B cell (primary cell): ENCODE measurements around the gene CNOT4. TPM values are rescaled to one million over a fixed set of nuclear protein-coding genes. Genes with fewer than 3 reads are reported as not detected.

Experiments
- ATAC-seq: fragments of 200-7000 bp; cut with Tn5 transposase; one replicate; pipeline ENCODE4 v1.10.0; 2021; ENCODE audit warnings: low read depth, mild to moderate bottlenecking, moderate number of reproducible peaks, moderate library complexity
- CTCF ChIA-PET: fragments of 350-600 bp; sonication (Branson Sonifier 250); formaldehyde crosslinking; loops from one replicate; lab custom pipeline; 2021; ENCODE audit warnings: antibody characterized with exemption, inconsistent platforms; lab: Charles Lee
- POLR2A ChIA-PET: fragments of 350-600 bp; sonication (Branson Sonifier 250); formaldehyde crosslinking; loops from one replicate; lab custom pipeline; 2021; ENCODE audit warnings: antibody characterized with exemption; lab: Charles Lee
- DNase-seq: peaks from one replicate; pipeline ENCODE4 v3.0.0; 2013
- H2AFZ ChIP-seq: 2 replicates; pipeline ENCODE4 v1.6.1; 2012; ENCODE audit warnings: mild to moderate bottlenecking, low read depth, low read length; ENCODE audit not compliant: insufficient read depth, poor library complexity, severe bottlenecking
- H3K27ac ChIP-seq, 2 donors: 1 replicate in 1 of 2; 2 replicates in 1 of 2; pipeline ENCODE4 v1.5.1; 2012 to 2013; ENCODE audit warnings: low read length in 2 of 2, mild to moderate bottlenecking in 2 of 2, moderate library complexity in 1 of 2
- H3K27me3 ChIP-seq, 4 experiments: fragments of 200-600 bp in 1 of 4; sonication (generic) in 1 of 4; replicated peaks in 1 of 4; 1 replicate in 2 of 4; 2 replicates in 2 of 4; pipeline versions ENCODE4 v1.6.1 to v1.7.0; 2013 to 2016; ENCODE audit warnings: low read length in 3 of 4, mild to moderate bottlenecking in 2 of 4, mixed read lengths in 1 of 4, moderate library complexity in 1 of 4; ENCODE audit not compliant: insufficient read depth in 4 of 4, control insufficient read depth in 3 of 4; ENCODE audit errors: control extremely low read depth in 1 of 4
- H3K36me3 ChIP-seq, 2 experiments: replicated peaks in 1 of 2; 1 replicate in 1 of 2; 2 replicates in 1 of 2; pipeline versions ENCODE4 v1.6.1 to v1.7.1; 2013; ENCODE audit warnings: low read length in 1 of 2; ENCODE audit not compliant: insufficient read depth in 2 of 2, control insufficient read depth in 1 of 2; ENCODE audit errors: control extremely low read depth in 1 of 2, extremely low read depth in 1 of 2
- H3K4me1 ChIP-seq, 2 donors: fragments of 200-600 bp in 1 of 2; sonication (generic) in 1 of 2; 1 replicate in 1 of 2; 2 replicates in 1 of 2; pipeline versions ENCODE4 v1.5.1 to v1.6.1; 2013 to 2017; ENCODE audit warnings: low read length in 2 of 2; ENCODE audit not compliant: control insufficient read depth in 2 of 2, insufficient read depth in 2 of 2
- H3K4me2 ChIP-seq: replicated peaks from 2 replicates; pipeline ENCODE3; 2012; ENCODE audit warnings: mild to moderate bottlenecking, low read depth, low read length; ENCODE audit not compliant: poor library complexity, severe bottlenecking
- H3K4me3 ChIP-seq, 5 experiments: fragments of 200-600 bp in 1 of 5; sonication (generic) in 1 of 5; 1 replicate in 3 of 5; 2 replicates in 2 of 5; pipeline versions ENCODE4 v1.5.1 to v1.7.0; 2011 to 2016; ENCODE audit warnings: low read length in 4 of 5, mild to moderate bottlenecking in 4 of 5, low read depth in 2 of 5, control low read depth in 1 of 5, moderate library complexity in 1 of 5; ENCODE audit not compliant: insufficient read depth in 1 of 5; ENCODE audit errors: control extremely low read depth in 1 of 5, extremely low read depth in 1 of 5
- H3K79me2 ChIP-seq: fragments of 200-600 bp; sonication (generic); one replicate; pipeline ENCODE4 v1.6.0; 2016; ENCODE audit warnings: low read length; ENCODE audit not compliant: control insufficient read depth, insufficient read depth
- H3K9ac ChIP-seq: fragments of 200-600 bp; sonication (generic); 2 replicates; pipeline ENCODE4 v1.6.1; 2017; ENCODE audit warnings: mild to moderate bottlenecking, low read length, moderate library complexity
- H3K9me3 ChIP-seq, 3 donors: one replicate each; pipeline versions ENCODE4 v1.6.1 to v1.7.1; 2013; ENCODE audit warnings: low read length in 2 of 3; ENCODE audit not compliant: control insufficient read depth in 2 of 3, insufficient read depth in 1 of 3; ENCODE audit errors: control extremely low read depth in 1 of 3
- H4K20me1 ChIP-seq: 2 replicates; pipeline ENCODE4 v1.6.0; 2012; ENCODE audit warnings: mild to moderate bottlenecking, low read length; ENCODE audit not compliant: insufficient read depth, control insufficient read depth, poor library complexity, severe bottlenecking
- H3K27ac Mint-ChIP-seq: one replicate; pipeline ENCODE4 v1.8.0; 2021; ENCODE audit warnings: mixed read lengths
- H3K27me3 Mint-ChIP-seq: one replicate; pipeline ENCODE4 v1.8.0; 2021; ENCODE audit warnings: mixed read lengths
- H3K4me1 Mint-ChIP-seq: one replicate; pipeline ENCODE4 v1.8.0; 2021; ENCODE audit warnings: mixed read lengths
- H3K4me3 Mint-ChIP-seq: one replicate; pipeline ENCODE4 v1.8.0; 2021; ENCODE audit warnings: mixed read lengths
- H3K9me3 Mint-ChIP-seq: one replicate; pipeline ENCODE4 v1.8.0; 2022; ENCODE audit warnings: mixed read lengths; ENCODE audit not compliant: insufficient read depth
- EZH2 ChIP-seq: IDR thresholded peaks from 2 replicates; pipeline ENCODE4 v1.6.1; 2012; ENCODE audit warnings: borderline replicate concordance, low read depth, mild to moderate bottlenecking, moderate library complexity, low read length; ENCODE audit not compliant: insufficient read depth, poor library complexity, severe bottlenecking
- WGBS: methylation state at CpG from one replicate; pipeline ENCODE4 v1.1.5; 2013; ENCODE audit warnings: missing lambda C conversion rate; ENCODE audit not compliant: insufficient coverage; 5-methylcytosine and 5-hydroxymethylcytosine counted together
- intact Hi-C: fragments of 100-400 bp; cut with micrococcal nuclease; formaldehyde crosslinking; loops from one replicate; pipeline ENCODE4 v1.10.0; 2022
- polyA plus RNA-seq: library from polyadenylated mRNA; depleted of rRNA; stranded (reverse); fragments of >200 nt; gene quantifications from 2 replicates; pipeline ENCODE4 v1.2.3, GENCODE V29; 2012
- total RNA-seq, 2 donors: library from RNA; stranded (reverse); fragments of 120-200 nt in 1 of 2; gene quantifications; 1 replicate in 1 of 2; 2 replicates in 1 of 2; pipeline versions ENCODE4 v1.2.3 to v1.2.4, GENCODE V29; 2013 to 2022
- TF ChIP-seq, protein P1 (sequence below): fragments of 200-600 bp; IDR thresholded peaks from one replicate; pipeline ENCODE4 v1.8.0; 2022; ENCODE audit warnings: antibody characterized with exemption, mild to moderate bottlenecking

The CNOT4 gene
- total and polyA plus RNA-seq, 2 donors (not counting 1 experiment from before 2014, with no cell fraction given) = 9.8 to 52.1 TPM

DNA sequence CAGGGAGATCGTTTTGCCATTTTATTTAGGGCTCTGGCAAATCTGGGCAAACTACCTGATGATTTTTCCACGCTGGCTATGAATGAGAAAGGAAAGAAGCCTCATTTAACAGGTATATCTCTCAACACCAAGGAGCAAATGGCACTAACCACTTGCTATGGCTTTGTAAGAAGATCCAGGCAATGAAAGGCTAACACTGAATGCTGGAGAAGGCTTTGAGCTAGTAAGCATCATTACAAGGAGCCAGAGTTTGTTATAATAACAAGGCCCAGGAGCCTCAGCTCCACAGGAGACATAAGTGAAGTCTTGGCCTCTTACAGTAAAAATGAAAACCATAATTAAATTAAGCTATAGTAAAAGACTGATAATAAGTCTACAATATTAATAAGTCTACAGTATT, 123.1 kb downstream of the CNOT4 start:
- intact Hi-C loops = no loop called here
- H3K27me3 Mint-ChIP-seq = no peaks in the 10 kb centered on the region
- no peak for TF ChIP-seq EZH2
- TF ChIP-seq, protein P1, sequence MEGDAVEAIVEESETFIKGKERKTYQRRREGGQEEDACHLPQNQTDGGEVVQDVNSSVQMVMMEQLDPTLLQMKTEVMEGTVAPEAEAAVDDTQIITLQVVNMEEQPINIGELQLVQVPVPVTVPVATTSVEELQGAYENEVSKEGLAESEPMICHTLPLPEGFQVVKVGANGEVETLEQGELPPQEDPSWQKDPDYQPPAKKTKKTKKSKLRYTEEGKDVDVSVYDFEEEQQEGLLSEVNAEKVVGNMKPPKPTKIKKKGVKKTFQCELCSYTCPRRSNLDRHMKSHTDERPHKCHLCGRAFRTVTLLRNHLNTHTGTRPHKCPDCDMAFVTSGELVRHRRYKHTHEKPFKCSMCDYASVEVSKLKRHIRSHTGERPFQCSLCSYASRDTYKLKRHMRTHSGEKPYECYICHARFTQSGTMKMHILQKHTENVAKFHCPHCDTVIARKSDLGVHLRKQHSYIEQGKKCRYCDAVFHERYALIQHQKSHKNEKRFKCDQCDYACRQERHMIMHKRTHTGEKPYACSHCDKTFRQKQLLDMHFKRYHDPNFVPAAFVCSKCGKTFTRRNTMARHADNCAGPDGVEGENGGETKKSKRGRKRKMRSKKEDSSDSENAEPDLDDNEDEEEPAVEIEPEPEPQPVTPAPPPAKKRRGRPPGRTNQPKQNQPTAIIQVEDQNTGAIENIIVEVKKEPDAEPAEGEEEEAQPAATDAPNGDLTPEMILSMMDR = no peak
- 100% methylated on average over 1 of the region's 2 CpGs for WGBS
- ATAC-seq = no peak
- no peaks in the 10 kb centered on the region for H3K9me3 Mint-ChIP-seq
- POLR2A ChIA-PET = no interaction called here
- Histone ChIP-seq H3K9me3 (no peaks in the 10 kb centered on the region), H3K79me2 (no peaks in the 10 kb centered on the region), H3K27me3 (no peaks in the 10 kb centered on the region), H4K20me1 (no peaks in the 10 kb centered on the region), H3K27ac (no peak overlapping the region), H3K4me2 (no peak overlapping the region), H3K36me3 (peaks cover 5 to 10% of the 10 kb centered on the region in 2 experiments), H3K9ac (no peak overlapping the region), H3K4me3 (no peak overlapping the region), H3K4me1 (peaks cover 0 to 14% of the 10 kb centered on the region in 2 donors), H2AFZ (no peak overlapping the region)
- CTCF ChIA-PET = no interaction called here
- no peak overlapping the region for H3K4me3 Mint-ChIP-seq
- H3K4me1 Mint-ChIP-seq = peaks cover 15% of the 10 kb centered on the region
- no peak for DNase-seq
- H3K27ac Mint-ChIP-seq = no peak overlapping the region

GRCh38 chr7:135386181-135386580, 123.7 kb downstream of the CNOT4 start:
- no peak for ATAC-seq
- CTCF ChIA-PET = no interaction called here
- intact Hi-C loops = no loop called here

More at GRCh38 chr7:135386181-135386580, 123.7 kb downstream of the CNOT4 start:
- POLR2A ChIA-PET = no interaction called here
- H3K4me3 Mint-ChIP-seq = no peak overlapping the region
- no peak overlapping the region for H3K4me3 ChIP-seq
- no peak overlapping the region for H3K9ac ChIP-seq
- H3K9me3 Mint-ChIP-seq = no peaks in the 10 kb centered on the region
- TF ChIP-seq, protein P1 = no peak
- TF ChIP-seq EZH2 = no peak
- no peak overlapping the region for H3K4me2 ChIP-seq
- H3K79me2 ChIP-seq = no peaks in the 10 kb centered on the region
- peaks cover 9% of the 10 kb centered on the region for H3K4me1 Mint-ChIP-seq
- H3K27ac Mint-ChIP-seq = no peak overlapping the region
- no peaks in the 10 kb centered on the region for H3K27me3 ChIP-seq
- H3K36me3 ChIP-seq = peaks cover 4 to 10% of the 10 kb centered on the region in 2 experiments
- no peaks in the 10 kb centered on the region for H4K20me1 ChIP-seq
- H2AFZ ChIP-seq = no peak overlapping the region
- no peak for DNase-seq
- no peaks in the 10 kb centered on the region for H3K9me3 ChIP-seq
- no peak overlapping the region for H3K27ac ChIP-seq
- H3K4me1 ChIP-seq = peaks cover 0 to 14% of the 10 kb centered on the region in 2 donors
- H3K27me3 Mint-ChIP-seq = no peaks in the 10 kb centered on the region
